ENCODE data around the gene DGKD.

- TF ChIP-seq CTCF (IDR thresholded peaks at IDR 0.05) (no peak), POLR2A (IDR thresholded peaks at IDR 0.05) (no peak)
Observed at GRCh38 chr2:233491326-233491725, 137.0 kb downstream of the DGKD start.

Measured in suprapubic skin (tissue), 3 donors.